ENCODE measurements around the gene PRSS16. TPM values are rescaled to one million over a fixed set of nuclear protein-coding genes. Genes with fewer than 3 reads are reported as not detected.

PRSS16 gene
- total RNA-seq, 1 donor from 2014 or later, result 15.1 TPM

DNA sequence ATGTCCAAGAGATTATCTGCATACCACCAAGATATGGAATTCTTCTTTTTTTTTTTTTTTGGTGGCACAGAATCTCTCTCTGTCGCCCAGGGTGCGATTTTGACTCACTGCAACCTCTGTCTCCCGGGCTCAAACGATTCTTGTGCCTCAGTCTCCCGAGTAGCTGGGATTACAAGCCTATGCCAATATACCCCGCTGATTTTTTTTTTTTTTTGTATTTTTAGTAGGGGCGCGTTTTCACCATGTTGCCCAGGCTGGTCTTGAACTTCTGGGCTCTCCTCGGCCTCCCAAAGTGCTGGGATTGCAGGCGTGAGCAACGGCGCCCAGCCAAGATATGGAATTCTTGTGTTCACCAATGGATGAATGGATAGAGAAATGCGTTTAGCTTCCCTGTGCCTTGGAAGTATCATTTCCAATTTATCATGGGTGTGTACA, 33.6 kb downstream of the PRSS16 start:
- Histone ChIP-seq H3K36me3 (no peaks in the 10 kb centered on the region), H3K4me3 (no peak overlapping the region), H3K27me3 (peaks cover 100% of the 10 kb centered on the region), H3K27ac (no peak overlapping the region), H3K4me1 (no peaks in the 10 kb centered on the region), H3K9me3 (no peaks in the 10 kb centered on the region)
- ATAC-seq (no peak), DNase-seq (no peak)
- intact Hi-C loops (cut with DNase I), result no loop called here
- TF ChIP-seq, protein P1, sequence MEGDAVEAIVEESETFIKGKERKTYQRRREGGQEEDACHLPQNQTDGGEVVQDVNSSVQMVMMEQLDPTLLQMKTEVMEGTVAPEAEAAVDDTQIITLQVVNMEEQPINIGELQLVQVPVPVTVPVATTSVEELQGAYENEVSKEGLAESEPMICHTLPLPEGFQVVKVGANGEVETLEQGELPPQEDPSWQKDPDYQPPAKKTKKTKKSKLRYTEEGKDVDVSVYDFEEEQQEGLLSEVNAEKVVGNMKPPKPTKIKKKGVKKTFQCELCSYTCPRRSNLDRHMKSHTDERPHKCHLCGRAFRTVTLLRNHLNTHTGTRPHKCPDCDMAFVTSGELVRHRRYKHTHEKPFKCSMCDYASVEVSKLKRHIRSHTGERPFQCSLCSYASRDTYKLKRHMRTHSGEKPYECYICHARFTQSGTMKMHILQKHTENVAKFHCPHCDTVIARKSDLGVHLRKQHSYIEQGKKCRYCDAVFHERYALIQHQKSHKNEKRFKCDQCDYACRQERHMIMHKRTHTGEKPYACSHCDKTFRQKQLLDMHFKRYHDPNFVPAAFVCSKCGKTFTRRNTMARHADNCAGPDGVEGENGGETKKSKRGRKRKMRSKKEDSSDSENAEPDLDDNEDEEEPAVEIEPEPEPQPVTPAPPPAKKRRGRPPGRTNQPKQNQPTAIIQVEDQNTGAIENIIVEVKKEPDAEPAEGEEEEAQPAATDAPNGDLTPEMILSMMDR (IDR thresholded peaks at IDR 0.05), result no peak

DNA sequence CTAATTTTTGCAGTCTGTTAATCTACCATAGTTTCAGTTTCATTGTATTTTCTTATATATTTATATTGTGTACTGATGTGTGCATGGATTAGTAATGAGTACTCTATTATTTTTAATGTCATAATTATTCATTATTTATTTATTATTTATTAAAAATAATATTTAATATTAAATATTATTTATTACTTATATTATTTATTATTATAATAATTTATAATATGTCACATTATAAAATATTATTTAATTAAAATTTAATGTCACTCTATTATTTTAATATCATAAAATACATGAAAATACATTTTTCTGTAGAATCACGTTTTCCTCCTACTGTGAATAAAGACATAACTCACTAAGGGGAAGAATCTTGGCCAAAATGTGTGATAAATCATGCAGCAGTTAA, 34.1 kb downstream of the PRSS16 start:
- Histone ChIP-seq H3K4me1 (no peaks in the 10 kb centered on the region), H3K27me3 (peaks cover 100% of the 10 kb centered on the region), H3K36me3 (no peaks in the 10 kb centered on the region), H3K4me3 (no peak overlapping the region), H3K9me3 (no peaks in the 10 kb centered on the region), H3K27ac (no peak overlapping the region)
- intact Hi-C loops (cut with DNase I), result no loop called here
- ATAC-seq (no peak), DNase-seq (no peak)
- TF ChIP-seq, protein P1 (IDR thresholded peaks at IDR 0.05), result no peak

DNA sequence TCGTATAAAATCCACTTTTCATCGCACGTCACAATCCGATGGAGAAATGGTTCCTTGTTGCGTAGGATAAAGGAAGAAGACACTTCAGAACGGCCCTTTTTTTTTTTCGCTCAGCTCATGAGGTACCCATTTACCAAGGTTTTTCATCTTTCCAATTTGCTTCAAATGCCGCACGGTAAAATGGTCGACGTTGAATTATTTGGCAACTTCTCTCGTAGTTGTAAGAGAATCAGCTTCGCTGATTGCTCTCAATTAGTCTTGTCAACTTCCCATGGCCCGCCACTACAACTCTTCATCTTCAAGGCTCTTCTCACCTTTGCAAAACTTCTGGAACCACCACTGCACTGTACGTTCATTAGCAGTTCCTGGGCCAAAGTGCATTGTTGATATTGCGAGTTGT, 35.8 kb downstream of the PRSS16 start:
- peaks cover 99% of the 10 kb centered on the region for H3K27me3 ChIP-seq
- no peaks in the 10 kb centered on the region for H3K36me3 ChIP-seq
- no peak overlapping the region for H3K4me3 ChIP-seq
- intact Hi-C loops (cut with DNase I), result no loop called here
- no peak for ATAC-seq
- no peaks in the 10 kb centered on the region for H3K9me3 ChIP-seq
- no peak overlapping the region for H3K27ac ChIP-seq
- no peaks in the 10 kb centered on the region for H3K4me1 ChIP-seq
- no peak for DNase-seq
- TF ChIP-seq, protein P1 (IDR thresholded peaks at IDR 0.05), result no peak

DNA sequence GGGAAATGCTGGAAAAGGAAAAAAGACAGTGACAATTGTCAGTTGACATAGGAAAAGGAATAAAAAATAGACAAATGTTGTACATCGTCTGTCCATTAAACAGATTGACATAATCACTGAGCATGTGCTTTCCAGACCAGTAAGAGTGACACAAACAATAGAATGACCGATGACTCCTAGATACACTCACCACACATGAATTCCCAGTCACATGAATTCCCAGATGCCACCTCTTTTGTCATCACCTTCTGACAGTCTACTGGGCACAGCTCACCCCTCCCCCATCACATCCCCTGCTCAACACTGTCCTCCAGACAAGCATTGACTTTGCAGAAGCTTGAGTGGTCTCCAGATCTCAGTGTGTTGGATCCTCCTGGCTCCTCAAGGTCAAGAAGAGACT, 38.6 kb downstream of the PRSS16 start:
- Histone ChIP-seq H3K36me3 (no peaks in the 10 kb centered on the region), H3K27ac (no peak overlapping the region), H3K4me3 (no peak overlapping the region), H3K27me3 (peaks cover 99% of the 10 kb centered on the region), H3K4me1 (no peaks in the 10 kb centered on the region), H3K9me3 (no peaks in the 10 kb centered on the region)
- intact Hi-C loops (cut with DNase I), result no loop called here
- ATAC-seq (no peak), DNase-seq (no peak)
- TF ChIP-seq, protein P1 (IDR thresholded peaks at IDR 0.05), result no peak

DNA sequence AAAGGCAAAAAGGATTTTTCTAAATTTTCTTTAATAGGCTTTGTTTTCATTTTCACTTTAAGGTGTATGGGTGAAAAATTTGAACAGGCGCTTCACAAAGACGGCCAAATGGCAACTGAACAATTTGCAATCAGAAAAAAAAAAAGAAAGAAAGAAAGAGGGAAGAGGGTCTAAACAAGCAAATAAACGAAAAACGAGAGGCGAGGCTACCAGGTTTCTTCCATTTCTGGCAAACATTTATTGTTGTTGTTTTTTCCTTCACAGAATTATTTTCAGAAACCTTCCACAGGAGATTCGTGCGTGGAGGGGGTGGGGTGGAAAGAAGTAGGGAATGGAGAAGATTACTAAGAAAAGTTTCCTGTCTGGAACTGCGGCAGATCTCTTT, 40.2 kb downstream of the PRSS16 start:
- Histone ChIP-seq H3K27me3 (peaks cover 99% of the 10 kb centered on the region), H3K4me1 (no peaks in the 10 kb centered on the region), H3K27ac (no peak overlapping the region), H3K36me3 (no peaks in the 10 kb centered on the region), H3K9me3 (no peaks in the 10 kb centered on the region), H3K4me3 (no peak overlapping the region)
- TF ChIP-seq, protein P1 (IDR thresholded peaks at IDR 0.05), result no peak
- DNase-seq (no peak), ATAC-seq (no peak)
- intact Hi-C loops (cut with DNase I), result no loop called here

Data from upper lobe of right lung (tissue), 1 donor.